Psoas muscle (tissue), 8 donors: Measurements from ENCODE around the gene TBC1D8B. TPM values are rescaled to one million over a fixed set of nuclear protein-coding genes. Genes with fewer than 3 reads are reported as not detected.
A peak's percentile ranks its signal among the peaks of the same experiment; 100 is the strongest.

ENCODE experiments used
- ATAC-seq, 4 donors: fragments of 200-7000 bp; cut with Tn5 transposase; one replicate each; pipeline ENCODE4 v1.9.1; 2020; ENCODE audit warnings: moderate library complexity in 3 of 4, mild to moderate bottlenecking in 2 of 4
- DNase-seq, 2 donors: peaks; one replicate each; pipeline ENCODE4 v3.0.0-alpha.2; 2020
- H3K27ac ChIP-seq: fragments of 200-600 bp; one replicate; pipeline ENCODE4 v1.8.0; 2022
- H3K27me3 ChIP-seq, 3 donors: fragments of 200-600 bp in 1 of 3; one replicate each; pipeline versions ENCODE4 v1.6.1 to v1.8.0; 2013 to 2022; ENCODE audit warnings: low read length in 2 of 3, mild to moderate bottlenecking in 2 of 3, moderate library complexity in 1 of 3; ENCODE audit not compliant: insufficient read depth in 3 of 3
- H3K36me3 ChIP-seq, 2 donors: fragments of 200-600 bp in 1 of 2; one replicate each; pipeline versions ENCODE4 v1.6.1 to v1.8.0; 2013 to 2022; ENCODE audit warnings: low read depth in 1 of 2, mild to moderate bottlenecking in 1 of 2, moderate library complexity in 1 of 2; ENCODE audit not compliant: insufficient read depth in 1 of 2
- H3K4me1 ChIP-seq: fragments of 200-600 bp; one replicate; pipeline ENCODE4 v1.8.0; 2022
- H3K4me3 ChIP-seq: fragments of 200-600 bp; one replicate; pipeline ENCODE4 v1.8.0; 2022; ENCODE audit warnings: mild to moderate bottlenecking
- H3K9me3 ChIP-seq: fragments of 200-600 bp; one replicate; pipeline ENCODE4 v1.8.0; 2022
- WGBS, 3 donors: extraction: QIAGEN DNeasy Blood & Tissue Kit; methylation state at CpG; one replicate each; pipeline versions ENCODE4 v1.1.6 to v1.1.7; 2013; 5-methylcytosine and 5-hydroxymethylcytosine counted together
- intact Hi-C, 2 donors: fragments of 100-400 bp; cut with DNase I; formaldehyde crosslinking; loops; one replicate each; pipeline versions ENCODE4 v1.11.0 to v1.14.2; 2022
- polyA plus RNA-seq, 3 donors: library from polyadenylated mRNA; stranded (reverse); fragments of 200-250 nt; gene quantifications; one replicate each; pipeline ENCODE4 v1.2.3, GENCODE V29; 2013
- total RNA-seq, 4 donors: library from RNA; stranded (reverse); fragmentation: NEBNext Ultra II Directional in 2 of 4; extraction: Animal tissue kit (Norgen Biotek cat#: 25700) in 2 of 4; gene quantifications; one replicate each; pipeline versions ENCODE4 v1.2.1 to v1.2.4, GENCODE V29; 2021 to 2023
- TF ChIP-seq, protein P1 (sequence below): fragments of 200-600 bp; IDR thresholded peaks from one replicate; pipeline ENCODE4 v1.8.0; 2022; ENCODE audit warnings: antibody characterized with exemption
- donor health status: healthy with polysubstance abuse.
- donor health status: DM: no; HTN: no; CAD: no; lungs with moderate emphysema.
- donor health status: Bipolar disorder and iron deficiency.
- donor health status: healthy.
- donor health status: DM: yes; HTN: yes; CAD: no.
- donor health status: DM: no; HTN: no; CAD: no.
- donor health status: DM: no; HTN: no; CAD: no.
- donor health status: DM: yes; HTN: yes; CAD: no.

TBC1D8B gene
- total and polyA plus RNA-seq, 7 donors, result 0.21 to 2.2 (median 0.99) TPM

DNA sequence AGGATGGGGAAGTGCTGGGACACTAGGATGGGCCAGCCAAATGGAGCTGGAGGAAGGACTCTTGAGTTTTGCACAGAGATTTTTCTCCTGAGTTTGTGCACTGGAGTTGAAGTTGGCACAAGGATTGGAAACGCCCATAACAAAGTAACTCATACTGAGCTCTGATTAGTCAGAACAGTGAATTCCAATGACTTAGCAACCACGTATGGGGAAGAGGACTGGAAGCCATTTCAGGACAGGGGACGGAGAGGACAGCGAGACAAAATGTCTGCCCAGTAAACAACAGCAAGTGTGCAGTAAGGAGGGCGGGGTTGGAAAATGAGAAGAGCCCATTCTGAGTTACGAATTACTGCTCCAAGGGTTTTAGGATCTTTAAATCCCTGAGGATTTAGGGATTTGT, 94.8 kb downstream of the TBC1D8B start:
- no peaks in the 10 kb centered on the region for H3K36me3 ChIP-seq
- H3K27ac ChIP-seq, result no peak overlapping the region
- peaks cover 0 to 13% (median 0%) of the 10 kb centered on the region in 3 donors for H3K27me3 ChIP-seq
- peaks cover 3% of the 10 kb centered on the region for H3K4me1 ChIP-seq
- H3K4me3 ChIP-seq, result no peak overlapping the region
- DNase-seq, result no peak
- WGBS, 3 donors, result 56 to 80% (median 76%) methylated on average over 6 of the region's 6 CpGs
- TF ChIP-seq, protein P1, sequence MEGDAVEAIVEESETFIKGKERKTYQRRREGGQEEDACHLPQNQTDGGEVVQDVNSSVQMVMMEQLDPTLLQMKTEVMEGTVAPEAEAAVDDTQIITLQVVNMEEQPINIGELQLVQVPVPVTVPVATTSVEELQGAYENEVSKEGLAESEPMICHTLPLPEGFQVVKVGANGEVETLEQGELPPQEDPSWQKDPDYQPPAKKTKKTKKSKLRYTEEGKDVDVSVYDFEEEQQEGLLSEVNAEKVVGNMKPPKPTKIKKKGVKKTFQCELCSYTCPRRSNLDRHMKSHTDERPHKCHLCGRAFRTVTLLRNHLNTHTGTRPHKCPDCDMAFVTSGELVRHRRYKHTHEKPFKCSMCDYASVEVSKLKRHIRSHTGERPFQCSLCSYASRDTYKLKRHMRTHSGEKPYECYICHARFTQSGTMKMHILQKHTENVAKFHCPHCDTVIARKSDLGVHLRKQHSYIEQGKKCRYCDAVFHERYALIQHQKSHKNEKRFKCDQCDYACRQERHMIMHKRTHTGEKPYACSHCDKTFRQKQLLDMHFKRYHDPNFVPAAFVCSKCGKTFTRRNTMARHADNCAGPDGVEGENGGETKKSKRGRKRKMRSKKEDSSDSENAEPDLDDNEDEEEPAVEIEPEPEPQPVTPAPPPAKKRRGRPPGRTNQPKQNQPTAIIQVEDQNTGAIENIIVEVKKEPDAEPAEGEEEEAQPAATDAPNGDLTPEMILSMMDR, result no peak
- intact Hi-C loops, result loop anchor here in 1 of 2 donors (5.0 kb wide), 1 partner anchor 40 kb away; no protein-coding TSS in a partner anchor
- no peaks in the 10 kb centered on the region for H3K9me3 ChIP-seq
- no peak for ATAC-seq

DNA sequence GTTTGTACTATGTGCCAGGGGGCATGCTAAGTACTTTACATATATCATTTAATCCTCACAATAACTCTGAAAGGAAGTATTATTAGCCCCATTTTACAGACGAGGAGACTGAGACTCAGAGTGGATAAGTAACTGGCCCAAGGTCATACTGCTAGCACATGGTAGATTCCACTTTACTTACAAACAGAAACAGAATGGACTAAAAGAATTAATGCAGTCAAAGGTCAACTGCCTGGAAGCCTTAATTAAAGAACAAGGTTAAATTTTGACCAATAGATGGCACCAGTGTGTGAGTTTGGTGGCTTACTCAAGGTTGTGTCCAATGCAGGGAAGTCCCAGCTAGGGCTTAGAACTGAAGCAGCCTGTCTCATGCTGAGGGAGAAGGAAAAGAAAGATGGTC, 96.0 kb downstream of the TBC1D8B start:
- Histone ChIP-seq H3K36me3 (no peaks in the 10 kb centered on the region), H3K9me3 (no peaks in the 10 kb centered on the region), H3K4me1 (peaks cover 11% of the 10 kb centered on the region), H3K4me3 (no peak overlapping the region), H3K27ac (no peak overlapping the region), H3K27me3 (peaks cover 0 to under 1% (median 0%) of the 10 kb centered on the region in 3 donors)
- ATAC-seq (peak; percentile 69 to 79 (median 72)), DNase-seq (no peak)
- TF ChIP-seq, protein P1, result peak; percentile 39
- 32 to 82% (median 67%) methylated on average over 1 of the region's 1 CpG for WGBS, 3 donors
- intact Hi-C loops, result loop anchor here in 1 of 2 donors (5.0 kb wide), 1 partner anchor 39 kb away; no protein-coding TSS in a partner anchor

DNA sequence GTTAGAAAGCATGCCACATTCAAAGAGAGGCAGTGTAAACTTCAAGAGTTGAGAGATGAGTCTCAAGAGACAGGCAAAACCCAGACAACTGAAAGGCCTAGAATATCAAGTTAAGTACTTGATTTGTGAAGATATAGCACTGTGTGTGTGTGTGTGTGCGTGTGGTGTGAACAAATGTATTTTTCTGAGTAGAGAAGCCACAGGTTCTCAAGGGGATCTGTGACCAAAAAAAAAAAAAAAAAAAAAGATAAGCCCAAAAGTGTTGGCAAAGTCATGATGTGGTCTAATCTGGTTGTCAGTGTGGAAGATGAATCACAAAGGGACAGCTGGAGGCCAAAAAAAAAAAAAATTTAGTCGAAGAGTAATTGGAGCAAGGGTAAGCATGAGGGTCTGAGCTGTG, 96.8 kb downstream of the TBC1D8B start:
- WGBS, 3 donors, result 50 to 69% (median 51%) methylated on average over 2 of the region's 2 CpGs
- intact Hi-C loops, result loop anchor here in 1 of 2 donors (5.0 kb wide), 1 partner anchor 38 kb away; no protein-coding TSS in a partner anchor
- no peaks in the 10 kb centered on the region for H3K27me3 ChIP-seq
- H3K9me3 ChIP-seq, result no peaks in the 10 kb centered on the region
- H3K36me3 ChIP-seq, result no peaks in the 10 kb centered on the region
- no peak overlapping the region for H3K27ac ChIP-seq
- H3K4me1 ChIP-seq, result peaks cover 14% of the 10 kb centered on the region
- TF ChIP-seq, protein P1, result no peak
- DNase-seq (no peak), ATAC-seq (no peak)
- H3K4me3 ChIP-seq, result no peak overlapping the region

DNA sequence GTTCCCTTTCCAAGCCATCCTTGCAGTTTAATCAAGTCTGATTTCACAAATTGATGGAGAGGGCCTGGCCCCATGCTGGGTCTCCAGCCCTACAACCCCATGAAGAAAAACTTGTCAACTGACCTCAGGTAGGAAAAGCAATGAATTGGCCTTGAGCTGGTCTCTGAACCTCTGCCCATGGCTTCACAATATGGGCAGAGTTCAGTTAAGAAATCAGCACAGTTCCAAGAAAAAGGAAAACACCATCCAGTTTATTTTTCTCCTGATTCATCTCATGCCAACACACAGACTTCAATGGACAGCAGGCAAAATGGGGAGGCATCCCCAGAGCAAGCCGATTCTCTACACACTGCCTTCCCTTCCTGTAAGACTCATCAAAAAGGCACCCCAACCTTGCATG, 97.4 kb downstream of the TBC1D8B start:
- intact Hi-C loops, result loop anchor here (2.0 to 10.0 kb wide), 3 partner anchors 37 to 175 kb away; partner anchors contain the start of gene RNF128 (in 1 of the 2)
- Histone ChIP-seq H3K27ac (no peak overlapping the region), H3K4me1 (peaks cover 19% of the 10 kb centered on the region), H3K4me3 (no peak overlapping the region), H3K27me3 (no peaks in the 10 kb centered on the region), H3K9me3 (no peaks in the 10 kb centered on the region), H3K36me3 (no peaks in the 10 kb centered on the region)
- WGBS, 3 donors, result 77 to 100% (median 80%) methylated on average over 1 of the region's 1 CpG
- no peak for DNase-seq
- TF ChIP-seq, protein P1, result no peak
- no peak for ATAC-seq

DNA sequence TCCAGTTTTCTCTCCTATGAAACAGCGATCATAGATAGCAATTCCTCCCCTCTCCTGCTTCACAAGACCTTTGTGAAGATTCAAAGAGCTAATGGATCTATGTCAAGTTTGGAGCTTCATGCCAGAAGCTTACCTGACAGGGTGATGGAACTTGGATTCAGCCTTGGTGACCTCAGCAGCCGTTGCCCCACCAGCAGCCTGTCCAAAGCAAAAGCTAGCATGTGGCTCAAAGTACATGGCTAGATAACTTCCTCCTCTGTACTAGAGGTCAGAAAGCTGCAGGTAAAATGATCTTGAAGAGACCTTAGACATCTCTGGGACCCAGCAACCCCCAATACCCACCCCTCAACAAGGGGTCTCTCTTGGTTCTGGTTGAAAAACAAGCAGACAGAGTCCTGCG, 98.9 kb downstream of the TBC1D8B start:
- TF ChIP-seq, protein P1, result no peak
- peaks cover 30% of the 10 kb centered on the region for H3K4me1 ChIP-seq
- H3K9me3 ChIP-seq, result no peaks in the 10 kb centered on the region
- no peaks in the 10 kb centered on the region for H3K36me3 ChIP-seq
- intact Hi-C loops, result loop anchor here in 1 of 2 donors (2.0 to 10.0 kb wide), 2 partner anchors 51 to 177 kb away; partner anchors contain the start of gene RNF128
- DNase-seq (no peak), ATAC-seq (no peak)
- 61 to 90% (median 76%) methylated on average over 3 of the region's 3 CpGs for whole genome bisulfite sequencing, 3 donors
- H3K27me3 ChIP-seq, result no peaks in the 10 kb centered on the region
- no peak overlapping the region for H3K4me3 ChIP-seq
- H3K27ac ChIP-seq, result no peak overlapping the region
